ENCODE data around the gene LTC4S. TPM values are rescaled to one million over a fixed set of nuclear protein-coding genes. Genes with fewer than 3 reads are reported as not detected.

LTC4S gene
- total RNA-seq, 1 experiment from 2014 or later: 3.7 TPM

- no peaks in the 10 kb centered on the region for H3K9me3 ChIP-seq (ENCODE audit: control insufficient read depth, low read depth, low read length)
- H2BK5ac ChIP-seq (ENCODE audit: insufficient read length, low read length): no peak overlapping the region
- H3K14ac ChIP-seq (ENCODE audit: insufficient read depth, low read length): no peak overlapping the region
- H2BK15ac ChIP-seq (ENCODE audit: low read depth, low read length): no peak overlapping the region
- no peak overlapping the region for H3K56ac ChIP-seq (ENCODE audit: insufficient read length, low read depth, low read length)
- WGBS (ENCODE audit: extremely low coverage, insufficient read length, low lambda C conversion rate): no CpG with 5 or more reads among the region's 19 CpGs
- no peak overlapping the region for H3K27ac ChIP-seq (ENCODE audit: insufficient read length, low read depth, low read length)
- H3K23ac ChIP-seq (ENCODE audit: insufficient read length, low read depth, low read length): no peak overlapping the region
- H2BK12ac ChIP-seq (ENCODE audit: insufficient read length, low read depth, low read length): no peak overlapping the region
- H3K9ac ChIP-seq (ENCODE audit: extremely low read depth, insufficient read length, low read length): no peak overlapping the region
- H4K5ac ChIP-seq (ENCODE audit: insufficient read length, low read depth, low read length): no peak overlapping the region
- H3K27ac Mint-ChIP-seq: no peak overlapping the region
- no peaks in the 10 kb centered on the region for H3K27me3 Mint-ChIP-seq (ENCODE audit: low read depth)
- H2BK120ac ChIP-seq (ENCODE audit: low read depth, low read length, poor library complexity, severe bottlenecking): no peak overlapping the region
- H2AFZ ChIP-seq (ENCODE audit: low read length): no peak overlapping the region
- DNase-seq: no peak
- no peak overlapping the region for H2AK5ac ChIP-seq (ENCODE audit: insufficient read length, low read length)
- H3K4me1 ChIP-seq (ENCODE audit: insufficient read depth, low read length): no peaks in the 10 kb centered on the region
- H3K79me2 ChIP-seq (ENCODE audit: insufficient read depth, low read length): no peaks in the 10 kb centered on the region; the same call in 1 of the 2 replicates
- H3K4me2 ChIP-seq (ENCODE audit: insufficient read depth, insufficient read length, low read length): no peak overlapping the region
- no peaks in the 10 kb centered on the region for H4K20me1 ChIP-seq (ENCODE audit: control insufficient read depth, insufficient read depth, insufficient read length)
- H3K4me3 Mint-ChIP-seq: peak overlapping the region in 1 of 2 experiments; percentile 6; a peak in 1 of 5 replicates
- H3T11ph ChIP-seq (ENCODE audit: low read length): no peak overlapping the region
- H3K36me3 Mint-ChIP-seq (ENCODE audit: insufficient read depth in 1 of 3, low read depth in 3 of 3): peaks cover 17 to 38% (median 30%) of the 10 kb centered on the region in 3 experiments; a peak in 6 of 7 replicates
- no peak for TF ChIP-seq CTCF (conservative IDR thresholded peaks at IDR 0.05)
- no peak overlapping the region for H4K91ac ChIP-seq (ENCODE audit: insufficient read length, low read depth, low read length)
- H3K4ac ChIP-seq (ENCODE audit: low read depth, low read length): no peak overlapping the region
- peaks cover 5% of the 10 kb centered on the region for H3K79me1 ChIP-seq (ENCODE audit: insufficient read depth, low read depth, low read length, poor library complexity, severe bottlenecking)
- no peaks in the 10 kb centered on the region for H3K9me3 Mint-ChIP-seq
- no peak overlapping the region for H2BK20ac ChIP-seq (ENCODE audit: low read depth, low read length, poor library complexity, severe bottlenecking)
- H4K8ac ChIP-seq (replicated peaks; ENCODE audit: insufficient read length, low read depth, low read length): no peak overlapping the region
- peaks cover 5% of the 10 kb centered on the region for H3K23me2 ChIP-seq (ENCODE audit: insufficient read length, low read depth, low read length, poor library complexity, severe bottlenecking)
- no peaks in the 10 kb centered on the region for H3K27me3 ChIP-seq (ENCODE audit: insufficient read depth, low read length)
- peaks cover 28 to 39% of the 10 kb centered on the region in 2 experiments for H3K4me1 Mint-ChIP-seq
- H3K18ac ChIP-seq (ENCODE audit: insufficient read length, low read depth, low read length): no peak overlapping the region
Observed at GRCh38 chr5:179802207-179802883, 8.6 kb downstream of the LTC4S start.

All from H9 (cell line).